Spleen (tissue), 11 donors: Measurements from ENCODE around the gene TXNL4A. TPM values are rescaled to one million over a fixed set of nuclear protein-coding genes. Genes with fewer than 3 reads are reported as not detected.
"Not testable (repeated sequence)": the region's sequence is repeated elsewhere in the genome, so short reads cannot be mapped to it uniquely, and the experiment has no call there.

Experiments used
- DNase-seq: peaks from one replicate; pipeline ENCODE4 v3.0.0-alpha.2; 2020
- H3K27ac ChIP-seq, 8 donors: fragments of 200-600 bp; sonication (generic) in 7 of 8; 1 replicate in 4 of 8; 2 replicates in 4 of 8; pipeline versions ENCODE4 v1.5.0 to v1.8.0; 2016 to 2021; ENCODE audit warnings: inconsistent platforms in 4 of 8, mild to moderate bottlenecking in 4 of 8, moderate library complexity in 1 of 8
- H3K27me3 ChIP-seq, 7 donors: fragments of 200-600 bp; sonication (generic) in 6 of 7; replicated peaks in 1 of 7; 1 replicate in 4 of 7; 2 replicates in 3 of 7; pipeline versions ENCODE4 v1.5.0 to v1.8.0; 2016 to 2021; ENCODE audit warnings: inconsistent platforms in 3 of 7, mild to moderate bottlenecking in 1 of 7
- H3K36me3 ChIP-seq, 6 donors: fragments of 200-600 bp; sonication (generic) in 5 of 6; 1 replicate in 4 of 6; 2 replicates in 2 of 6; pipeline versions ENCODE4 v1.5.0 to v1.8.0; 2016 to 2021; ENCODE audit warnings: inconsistent platforms in 2 of 6
- H3K4me1 ChIP-seq, 6 donors: fragments of 200-600 bp; sonication (generic) in 5 of 6; 1 replicate in 3 of 6; 2 replicates in 3 of 6; pipeline versions ENCODE4 v1.5.0 to v1.8.0; 2016 to 2021; ENCODE audit warnings: inconsistent platforms in 3 of 6
- H3K4me3 ChIP-seq, 8 donors: fragments of 200-600 bp; sonication (generic) in 7 of 8; 1 replicate in 4 of 8; 2 replicates in 4 of 8; pipeline versions ENCODE4 v1.5.0 to v1.8.0; 2016 to 2021; ENCODE audit warnings: inconsistent platforms in 4 of 8, mild to moderate bottlenecking in 4 of 8, moderate library complexity in 2 of 8
- H3K9me3 ChIP-seq, 8 donors: fragments of 200-600 bp; sonication (generic) in 7 of 8; 1 replicate in 4 of 8; 2 replicates in 4 of 8; pipeline versions ENCODE4 v1.5.0 to v1.8.0; 2016 to 2021; ENCODE audit warnings: inconsistent platforms in 4 of 8
- POLR2A ChIP-seq, 3 donors: fragments of 450-650 bp; IDR thresholded peaks; one replicate each; pipeline ENCODE4 v1.5.1; 2017; ENCODE audit warnings: antibody characterized with exemption in 3 of 3, mild to moderate bottlenecking in 1 of 3
- POLR2AphosphoS5 ChIP-seq, 3 donors: sonication (generic); formaldehyde crosslinking; IDR thresholded peaks; one replicate each; pipeline ENCODE4 v1.5.1; 2017; ENCODE audit warnings: antibody characterized with exemption in 3 of 3
- WGBS, 5 donors: extraction: QIAGEN DNeasy Blood & Tissue Kit in 3 of 5; methylation state at CpG; one replicate each; pipeline versions ENCODE4 v1.1.5 to v1.1.7; 2013 to 2018; 5-methylcytosine and 5-hydroxymethylcytosine counted together
- intact Hi-C: fragments of 100-400 bp; cut with DNase I; formaldehyde crosslinking; loops from one replicate; pipeline ENCODE4 v1.15.0; 2023; ENCODE audit warnings: low total_unique reads
- polyA plus RNA-seq, 3 donors: library from polyadenylated mRNA; stranded (reverse); fragments of 200-250 nt; gene quantifications; one replicate each; pipeline ENCODE4 v1.2.1, GENCODE V29; 2013
- total RNA-seq, 7 donors: library from RNA; depleted of rRNA in 3 of 7; stranded (reverse); fragments of >200 nt in 3 of 7; fragmentation: NEBNext Ultra II Directional in 4 of 7; extraction: Animal tissue kit (Norgen Biotek cat#: 25700) in 4 of 7; gene quantifications; one replicate each; pipeline versions ENCODE4 v1.1.0 to v1.2.1, GENCODE V29; 2016 to 2021
- TF ChIP-seq, protein P1 (sequence below), 11 experiments: fragments of 200-600 bp in 7 of 11; fragments of 450-650 bp in 4 of 11; sonication (generic) in 4 of 11; IDR thresholded peaks in 8 of 11; conservative IDR thresholded peaks in 3 of 11; 1 replicate in 7 of 11; 2 replicates in 4 of 11; pipeline versions ENCODE4 v1.4.0 to v1.8.0; 2016 to 2021; ENCODE audit warnings: antibody characterized with exemption in 11 of 11, inconsistent platforms in 4 of 11, mild to moderate bottlenecking in 1 of 11
- donor health status: healthy with polysubstance abuse.
- donor health status: DM: no; HTN: no; CAD: no; lungs with moderate emphysema.
- donor health status: DM: no; HTN: no; CAD: no.
- donor health status: Bipolar disorder and iron deficiency.
- donor health status: healthy.
- donor health status: DM: no; HTN: no; CAD: no.
- donor health status: DM: yes; HTN: yes; CAD: no.

TXNL4A gene
- total and polyA plus RNA-seq, 10 donors, result 20.7 to 98.5 (median 69.3) TPM

DNA sequence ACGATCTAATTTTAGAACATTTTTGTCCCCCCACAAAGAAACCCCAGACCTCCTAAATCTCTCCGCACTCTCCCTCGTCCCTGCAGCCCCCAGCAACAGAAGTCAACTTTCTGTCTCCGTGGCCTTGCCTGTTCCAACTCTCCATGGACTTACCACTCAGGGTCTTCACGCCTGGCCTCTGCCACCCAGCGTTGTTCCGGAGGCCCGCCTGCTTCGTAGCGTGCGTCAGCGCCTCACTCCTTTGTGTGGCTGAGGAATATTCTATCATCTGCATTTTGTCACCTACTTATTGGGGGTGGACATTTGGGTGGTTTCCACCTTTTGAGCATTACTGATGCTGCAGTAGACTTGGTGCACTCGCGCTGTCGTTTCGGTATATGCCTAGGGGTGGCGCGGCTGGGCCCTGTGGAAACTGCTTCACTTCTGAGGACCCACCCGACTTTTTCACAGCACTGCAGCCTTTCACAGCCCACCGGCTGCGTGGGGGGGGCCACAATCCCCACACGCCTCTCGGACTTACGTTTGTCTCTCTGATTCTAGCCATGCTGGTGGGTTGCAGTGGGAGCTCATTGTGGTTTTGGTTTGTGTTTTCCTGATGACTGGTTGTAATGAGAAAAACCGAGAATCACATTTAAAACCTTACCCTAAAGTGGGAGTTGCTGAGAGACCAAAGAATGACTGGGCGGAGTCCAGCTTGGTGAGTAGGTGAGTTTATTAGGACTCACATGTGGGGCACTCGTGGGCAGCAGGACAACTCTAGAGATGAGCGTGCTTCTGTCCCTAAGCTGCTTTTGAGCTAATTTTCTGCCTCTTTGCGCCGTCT lies 25.3 kb downstream of the TXNL4A start:
- intact Hi-C loops, result no loop called here
- 69 to 82% (median 81%) methylated on average over 30 of the region's 30 CpGs for WGBS, 5 donors
- H3K27ac ChIP-seq, result peak overlapping the region in 1 of 8 donors; percentile 81
- H3K9me3 ChIP-seq, result no peaks in the 10 kb centered on the region
- peaks cover 5 to 44% (median 21%) of the 10 kb centered on the region in 6 donors for H3K4me1 ChIP-seq
- TF ChIP-seq POLR2AphosphoS5 (IDR thresholded peaks at IDR 0.05), result no peak
- TF ChIP-seq, protein P1, sequence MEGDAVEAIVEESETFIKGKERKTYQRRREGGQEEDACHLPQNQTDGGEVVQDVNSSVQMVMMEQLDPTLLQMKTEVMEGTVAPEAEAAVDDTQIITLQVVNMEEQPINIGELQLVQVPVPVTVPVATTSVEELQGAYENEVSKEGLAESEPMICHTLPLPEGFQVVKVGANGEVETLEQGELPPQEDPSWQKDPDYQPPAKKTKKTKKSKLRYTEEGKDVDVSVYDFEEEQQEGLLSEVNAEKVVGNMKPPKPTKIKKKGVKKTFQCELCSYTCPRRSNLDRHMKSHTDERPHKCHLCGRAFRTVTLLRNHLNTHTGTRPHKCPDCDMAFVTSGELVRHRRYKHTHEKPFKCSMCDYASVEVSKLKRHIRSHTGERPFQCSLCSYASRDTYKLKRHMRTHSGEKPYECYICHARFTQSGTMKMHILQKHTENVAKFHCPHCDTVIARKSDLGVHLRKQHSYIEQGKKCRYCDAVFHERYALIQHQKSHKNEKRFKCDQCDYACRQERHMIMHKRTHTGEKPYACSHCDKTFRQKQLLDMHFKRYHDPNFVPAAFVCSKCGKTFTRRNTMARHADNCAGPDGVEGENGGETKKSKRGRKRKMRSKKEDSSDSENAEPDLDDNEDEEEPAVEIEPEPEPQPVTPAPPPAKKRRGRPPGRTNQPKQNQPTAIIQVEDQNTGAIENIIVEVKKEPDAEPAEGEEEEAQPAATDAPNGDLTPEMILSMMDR (IDR thresholded peaks at IDR 0.05 in 8 of 11, conservative IDR thresholded peaks at IDR 0.05 in 3 of 11), result no peak
- no peak for TF ChIP-seq POLR2A (IDR thresholded peaks at IDR 0.05)
- H3K4me3 ChIP-seq, result peak overlapping the region in 1 of 8 donors; percentile 83
- no peak for DNase-seq
- H3K36me3 ChIP-seq, result peaks cover 0 to 8% (median 0%) of the 10 kb centered on the region in 6 donors
- peaks cover 0 to 6% (median 0%) of the 10 kb centered on the region in 7 donors for H3K27me3 ChIP-seq

DNA sequence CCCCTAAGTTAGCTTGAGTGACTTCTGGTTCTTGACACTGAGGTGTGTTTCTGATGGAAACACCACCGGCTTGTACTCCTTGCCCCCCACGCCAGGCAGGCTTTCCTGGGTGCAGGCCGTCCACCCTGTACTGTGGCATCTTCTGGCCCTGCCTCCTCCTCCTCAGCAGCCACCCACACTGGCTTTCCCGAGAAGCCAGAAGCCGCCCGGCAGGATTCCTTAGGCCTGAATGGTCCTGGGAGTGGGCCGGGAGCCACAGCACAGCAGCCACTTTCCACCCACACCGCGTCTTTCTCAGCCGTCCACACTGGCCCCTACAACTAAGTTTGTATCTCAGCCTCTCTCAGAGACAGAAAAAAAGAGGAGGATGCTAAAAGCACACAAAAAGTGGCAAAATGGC lies 26.1 kb downstream of the TXNL4A start:
- Histone ChIP-seq H3K27me3 (peaks cover 0 to 6% (median 0%) of the 10 kb centered on the region in 7 donors), H3K9me3 (no peaks in the 10 kb centered on the region), H3K4me3 (no peak overlapping the region), H3K4me1 (peaks cover 5 to 44% (median 21%) of the 10 kb centered on the region in 6 donors), H3K27ac (no peak overlapping the region), H3K36me3 (peaks cover 0 to under 1% (median 0%) of the 10 kb centered on the region in 6 donors)
- TF ChIP-seq, protein P1 (IDR thresholded peaks at IDR 0.05 in 8 of 11, conservative IDR thresholded peaks at IDR 0.05 in 3 of 11), result no peak
- TF ChIP-seq POLR2AphosphoS5 (IDR thresholded peaks at IDR 0.05), result no peak
- TF ChIP-seq POLR2A (IDR thresholded peaks at IDR 0.05), result no peak
- intact Hi-C loops, result no loop called here
- WGBS, 5 donors, result 69 to 89% (median 77%) methylated on average over 6 to 10 of the region's 10 CpGs
- peak; percentile 74 for DNase-seq

DNA sequence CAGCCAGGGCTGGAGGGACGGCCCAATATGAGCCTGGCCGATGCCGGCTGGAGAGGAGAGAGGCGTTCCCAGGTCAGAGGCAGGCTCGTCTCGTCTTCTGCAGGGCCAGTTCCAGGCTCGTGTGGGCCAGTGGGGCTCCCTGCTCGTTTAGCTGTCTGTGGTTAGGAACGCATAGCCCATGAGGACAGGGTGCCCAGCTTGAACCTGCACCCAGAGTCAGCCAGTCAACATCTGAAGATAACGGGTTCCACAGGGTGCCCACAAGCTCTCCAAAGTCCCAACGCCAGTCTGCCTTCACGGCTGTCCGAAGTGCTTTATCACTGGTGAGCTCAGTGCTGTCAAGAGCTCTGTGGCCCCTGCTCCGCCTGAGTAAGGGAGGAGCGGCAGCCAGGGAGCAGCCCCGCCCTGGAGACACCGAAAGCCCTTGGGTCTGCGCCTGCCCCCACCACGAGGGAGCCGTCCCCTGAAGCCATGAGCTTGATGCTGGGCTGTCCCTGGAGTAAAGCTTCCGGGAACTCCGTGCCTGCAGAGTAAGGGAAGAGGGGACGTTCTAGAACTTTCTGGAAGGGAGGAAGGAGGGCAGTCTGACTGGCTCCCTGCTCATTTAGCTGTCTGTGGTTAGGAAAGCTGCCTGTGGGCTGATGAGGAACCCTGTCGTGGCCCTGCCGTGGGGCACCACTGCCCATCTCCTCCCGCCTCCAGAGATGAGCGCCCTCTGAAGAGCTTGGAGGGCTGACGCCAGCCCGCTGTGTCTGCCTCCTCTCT lies 26.7 kb downstream of the TXNL4A start:
- no peak for TF ChIP-seq POLR2AphosphoS5 (IDR thresholded peaks at IDR 0.05)
- no peak for TF ChIP-seq POLR2A (IDR thresholded peaks at IDR 0.05)
- Histone ChIP-seq H3K4me1 (peaks cover 5 to 44% (median 21%) of the 10 kb centered on the region in 6 donors), H3K36me3 (no peaks in the 10 kb centered on the region), H3K27ac (no peak overlapping the region), H3K9me3 (no peaks in the 10 kb centered on the region), H3K4me3 (no peak overlapping the region), H3K27me3 (peaks cover 0 to 6% (median 0%) of the 10 kb centered on the region in 7 donors)
- DNase-seq, result peak; percentile 76
- intact Hi-C loops, result no loop called here
- WGBS, 5 donors, result 71 to 88% (median 78%) methylated on average over 26 to 29 of the region's 29 CpGs

DNA sequence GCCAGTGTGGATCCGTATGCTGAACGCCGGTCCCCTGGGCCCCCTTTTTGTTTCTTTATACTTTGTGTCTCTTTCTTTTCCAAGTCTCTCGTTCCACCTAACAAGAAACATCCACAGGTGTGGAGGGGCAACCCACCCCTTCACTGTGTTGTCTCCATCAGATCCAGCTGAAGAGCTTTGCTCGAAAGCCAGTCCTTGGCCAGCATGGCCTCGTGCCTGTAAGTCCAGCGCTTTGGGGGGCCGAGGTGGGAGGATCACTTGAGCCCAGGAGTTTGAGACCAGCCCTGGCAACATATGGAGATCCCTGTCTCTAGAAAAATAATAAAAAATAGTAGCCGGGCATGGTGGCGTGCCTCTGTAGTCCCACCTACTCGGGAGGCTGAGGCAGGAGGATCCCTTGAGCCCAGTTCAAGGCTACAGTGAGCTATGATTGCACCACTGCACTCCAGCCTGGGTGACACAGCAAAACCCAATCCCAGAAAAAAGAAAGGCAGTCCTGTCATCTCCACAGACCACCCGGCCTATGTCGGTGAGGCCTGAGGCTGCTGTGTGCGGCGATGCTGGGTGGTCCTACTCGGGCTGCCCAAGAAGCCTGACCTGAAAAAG lies 27.3 kb downstream of the TXNL4A start:
- no peaks in the 10 kb centered on the region for H3K36me3 ChIP-seq
- no peak overlapping the region for H3K4me3 ChIP-seq
- H3K27ac ChIP-seq, result no peak overlapping the region
- TF ChIP-seq POLR2AphosphoS5 (IDR thresholded peaks at IDR 0.05) (no peak), POLR2A (IDR thresholded peaks at IDR 0.05) (no peak)
- TF ChIP-seq, protein P1 (IDR thresholded peaks at IDR 0.05 in 8 of 11, conservative IDR thresholded peaks at IDR 0.05 in 3 of 11), result no peak
- intact Hi-C loops, result no loop called here
- WGBS, 5 donors, result 93 to 96% (median 95%) methylated on average over 16 of the region's 16 CpGs
- no peaks in the 10 kb centered on the region for H3K9me3 ChIP-seq
- H3K27me3 ChIP-seq, result peaks cover 0 to 6% (median 0%) of the 10 kb centered on the region in 7 donors
- peaks cover 5 to 39% (median 21%) of the 10 kb centered on the region in 6 donors for H3K4me1 ChIP-seq
- DNase-seq, result peak; percentile 51

DNA sequence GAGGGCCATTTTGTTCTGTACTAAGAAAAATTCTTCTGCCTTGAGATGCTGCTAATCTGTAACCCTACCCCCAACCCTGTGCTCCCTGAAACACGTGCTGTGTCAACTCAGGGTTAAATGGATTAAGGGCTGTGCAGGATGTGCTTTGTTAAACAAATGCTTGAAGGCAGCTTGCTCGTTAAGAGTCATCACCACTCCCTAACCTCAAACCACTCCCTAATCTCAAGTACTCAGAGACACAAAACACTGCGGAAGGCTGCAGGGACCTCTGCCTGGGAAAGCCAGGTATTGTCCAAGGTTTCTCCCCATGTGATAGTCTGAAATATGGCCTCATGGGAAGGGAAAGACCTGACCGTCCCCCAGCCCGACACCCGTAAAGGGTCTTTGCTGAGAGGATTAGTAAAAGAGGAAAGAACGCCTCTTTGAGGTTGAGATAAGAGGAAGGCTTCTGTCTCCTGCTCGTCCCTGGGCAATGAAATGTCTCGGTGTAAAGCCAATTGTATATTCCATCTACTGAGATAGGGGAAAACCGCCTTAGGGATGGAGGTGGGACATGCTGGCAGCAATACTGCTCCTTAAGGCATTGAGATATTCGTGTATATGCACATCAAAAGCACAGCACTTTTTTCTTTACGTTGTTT lies 28.1 kb downstream of the TXNL4A start:
- 21 to 42% (median 31%) methylated on average over 12 of the region's 12 CpGs for WGBS, 5 donors
- DNase-seq, result peak; percentile 14
- H3K27me3 ChIP-seq, H3K4me3 ChIP-seq, H3K9me3 ChIP-seq, H3K27ac ChIP-seq, intact Hi-C loops, H3K36me3 ChIP-seq: not testable (repeated sequence)
- peaks cover 5 to 34% (median 17%) of the 10 kb centered on the region in 6 donors for H3K4me1 ChIP-seq
